Measurements from ENCODE around the gene GXYLT2. TPM values are rescaled to one million over a fixed set of nuclear protein-coding genes. Genes with fewer than 3 reads are reported as not detected.

Gene GXYLT2
- total and polyA plus RNA-seq, 7 donors, result 0.04 to 5.9 (median 0.84) TPM

- intact Hi-C loops (cut with DNase I), result loop anchor here in 1 of 2 donors (10.0 kb wide), 1 partner anchor 136 kb away; no protein-coding TSS in a partner anchor
- Histone ChIP-seq H3K4me3 (no peak overlapping the region), H3K27me3 (ENCODE audit: insufficient read depth in 3 of 3, low read length in 2 of 3) (no peaks in the 10 kb centered on the region), H3K27ac (no peak overlapping the region), H3K36me3 (ENCODE audit: insufficient read depth in 1 of 2, low read depth in 1 of 2) (no peaks in the 10 kb centered on the region), H3K9me3 (no peaks in the 10 kb centered on the region), H3K4me1 (no peaks in the 10 kb centered on the region)
- WGBS, 3 donors, result 66 to 77% (median 74%) methylated on average over 4 of the region's 4 CpGs
- TF ChIP-seq, protein P1, sequence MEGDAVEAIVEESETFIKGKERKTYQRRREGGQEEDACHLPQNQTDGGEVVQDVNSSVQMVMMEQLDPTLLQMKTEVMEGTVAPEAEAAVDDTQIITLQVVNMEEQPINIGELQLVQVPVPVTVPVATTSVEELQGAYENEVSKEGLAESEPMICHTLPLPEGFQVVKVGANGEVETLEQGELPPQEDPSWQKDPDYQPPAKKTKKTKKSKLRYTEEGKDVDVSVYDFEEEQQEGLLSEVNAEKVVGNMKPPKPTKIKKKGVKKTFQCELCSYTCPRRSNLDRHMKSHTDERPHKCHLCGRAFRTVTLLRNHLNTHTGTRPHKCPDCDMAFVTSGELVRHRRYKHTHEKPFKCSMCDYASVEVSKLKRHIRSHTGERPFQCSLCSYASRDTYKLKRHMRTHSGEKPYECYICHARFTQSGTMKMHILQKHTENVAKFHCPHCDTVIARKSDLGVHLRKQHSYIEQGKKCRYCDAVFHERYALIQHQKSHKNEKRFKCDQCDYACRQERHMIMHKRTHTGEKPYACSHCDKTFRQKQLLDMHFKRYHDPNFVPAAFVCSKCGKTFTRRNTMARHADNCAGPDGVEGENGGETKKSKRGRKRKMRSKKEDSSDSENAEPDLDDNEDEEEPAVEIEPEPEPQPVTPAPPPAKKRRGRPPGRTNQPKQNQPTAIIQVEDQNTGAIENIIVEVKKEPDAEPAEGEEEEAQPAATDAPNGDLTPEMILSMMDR (IDR thresholded peaks at IDR 0.05), result no peak
- DNase-seq (no peak), ATAC-seq (no peak)
These were observed 61.2 kb downstream of the GXYLT2 start for GRCh38 chr3:72949016-72949415.

DNA sequence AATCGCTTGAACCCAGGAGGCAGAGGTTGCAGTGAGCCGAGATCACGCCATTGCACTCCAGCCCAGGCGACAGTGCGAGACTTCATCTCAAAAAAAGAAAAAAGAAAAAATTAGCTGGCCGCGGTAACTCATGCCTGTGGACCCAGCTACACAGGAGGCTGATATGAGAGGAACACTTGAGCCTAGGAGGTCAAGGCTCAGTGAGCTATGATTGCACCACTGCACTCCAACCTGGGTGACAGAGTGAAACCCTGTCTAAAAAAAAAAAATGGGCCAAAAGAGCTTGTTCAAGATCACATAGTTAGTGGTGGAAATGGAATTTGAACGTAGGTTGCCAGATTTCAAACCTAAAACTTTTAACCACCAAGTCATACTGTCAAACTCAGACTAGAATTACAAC lies 62.5 kb downstream of the GXYLT2 start:
- DNase-seq (no peak), ATAC-seq (no peak)
- no peak overlapping the region for H3K27ac ChIP-seq
- no peak overlapping the region for H3K4me3 ChIP-seq
- H3K36me3 ChIP-seq (ENCODE audit: insufficient read depth in 1 of 2, low read depth in 1 of 2), result no peaks in the 10 kb centered on the region
- no peaks in the 10 kb centered on the region for H3K9me3 ChIP-seq
- no peaks in the 10 kb centered on the region for H3K27me3 ChIP-seq (ENCODE audit: insufficient read depth in 3 of 3, low read length in 2 of 3)
- intact Hi-C loops (cut with DNase I), result no loop called here
- 93 to 97% (median 94%) methylated on average over 8 of the region's 8 CpGs for WGBS, 3 donors
- TF ChIP-seq, protein P1 (IDR thresholded peaks at IDR 0.05), result no peak
- no peaks in the 10 kb centered on the region for H3K4me1 ChIP-seq

- H3K9me3 ChIP-seq, result no peaks in the 10 kb centered on the region
- TF ChIP-seq, protein P1 (IDR thresholded peaks at IDR 0.05), result no peak
- no peak overlapping the region for H3K4me3 ChIP-seq
- H3K27ac ChIP-seq, result no peak overlapping the region
- H3K36me3 ChIP-seq (ENCODE audit: insufficient read depth in 1 of 2, low read depth in 1 of 2), result no peaks in the 10 kb centered on the region
- no peaks in the 10 kb centered on the region for H3K27me3 ChIP-seq (ENCODE audit: insufficient read depth in 3 of 3, low read length in 2 of 3)
- intact Hi-C loops (cut with DNase I), result no loop called here
- 55 to 65% (median 57%) methylated on average over 4 of the region's 4 CpGs for WGBS, 3 donors
- H3K4me1 ChIP-seq, result no peaks in the 10 kb centered on the region
- no peak for ATAC-seq
- DNase-seq, result no peak
These were observed 63.0 kb downstream of the GXYLT2 start for GRCh38 chr3:72950801-72951200.

- intact Hi-C loops (cut with DNase I), result no loop called here
- no peaks in the 10 kb centered on the region for H3K4me1 ChIP-seq
- no peak overlapping the region for H3K27ac ChIP-seq
- no peaks in the 10 kb centered on the region for H3K27me3 ChIP-seq (ENCODE audit: insufficient read depth in 3 of 3, low read length in 2 of 3)
- no peaks in the 10 kb centered on the region for H3K36me3 ChIP-seq (ENCODE audit: insufficient read depth in 1 of 2, low read depth in 1 of 2)
- DNase-seq (no peak), ATAC-seq (no peak)
- no peak overlapping the region for H3K4me3 ChIP-seq
- TF ChIP-seq, protein P1 (IDR thresholded peaks at IDR 0.05), result no peak
- WGBS, 3 donors, result 71 to 86% (median 84%) methylated on average over 6 of the region's 6 CpGs
- H3K9me3 ChIP-seq, result no peaks in the 10 kb centered on the region
These were observed 63.4 kb downstream of the GXYLT2 start for GRCh38 chr3:72951259-72951722.

- H3K36me3 ChIP-seq (ENCODE audit: insufficient read depth in 1 of 2, low read depth in 1 of 2), result no peaks in the 10 kb centered on the region
- intact Hi-C loops (cut with DNase I), result no loop called here
- no peak overlapping the region for H3K4me3 ChIP-seq
- ATAC-seq (no peak), DNase-seq (no peak)
- no peak overlapping the region for H3K27ac ChIP-seq
- TF ChIP-seq, protein P1 (IDR thresholded peaks at IDR 0.05), result no peak
- H3K4me1 ChIP-seq, result no peaks in the 10 kb centered on the region
- WGBS, 3 donors, result 90 to 95% (median 93%) methylated on average over 7 of the region's 7 CpGs
- H3K27me3 ChIP-seq (ENCODE audit: insufficient read depth in 3 of 3, low read length in 2 of 3), result no peaks in the 10 kb centered on the region
- no peaks in the 10 kb centered on the region for H3K9me3 ChIP-seq
These were observed 65.6 kb downstream of the GXYLT2 start for GRCh38 chr3:72953325-72953956.
